HEK293 (cell line): ENCODE results near the gene KRTAP2-3.

Source experiments
- CTCF ChIA-PET: fragments of 350-600 bp; formaldehyde crosslinking; extraction: SDS; loops from one replicate; lab custom pipeline; 2021; ENCODE audit warnings: antibody characterized with exemption; lab: Yijun Ruan, JAX
- POLR2A ChIA-PET: fragments of 300-600 bp; formaldehyde crosslinking; extraction: SDS; loops from one replicate; lab custom pipeline; 2020; ENCODE audit warnings: antibody characterized with exemption, inconsistent platforms; lab: Yijun Ruan, JAX
- H3K27ac ChIP-seq: fragments of 200-500 bp; sonication (Bioruptor generic); 2 replicates; pipeline ENCODE4 v1.5.1; 2014; ENCODE audit warnings: low read depth, low read length, control low read depth, inconsistent platforms; ENCODE audit errors: extremely low read depth
- H3K36me3 ChIP-seq, 2 experiments: fragments of 200-500 bp in 1 of 2; sonication (Bioruptor generic) in 1 of 2; 1 replicate in 1 of 2; 2 replicates in 1 of 2; pipeline ENCODE4 v1.5.1; 2014 to 2017; ENCODE audit warnings: inconsistent platforms in 2 of 2, low read length in 2 of 2; ENCODE audit not compliant: control insufficient read depth in 2 of 2, insufficient read depth in 1 of 2
- H3K4me1 ChIP-seq: fragments of 200-500 bp; sonication (Bioruptor generic); 2 replicates; pipeline ENCODE4 v1.5.1; 2014; ENCODE audit warnings: mild to moderate bottlenecking, low read length, inconsistent platforms; ENCODE audit not compliant: control insufficient read depth, insufficient read depth
- H3K4me3 ChIP-seq: 2 replicates; pipeline ENCODE4 v1.5.1; 2011; ENCODE audit warnings: low read depth, mild to moderate bottlenecking, control low read depth, low read length, moderate library complexity
- H3K9me3 ChIP-seq: fragments of 200-500 bp; sonication (Bioruptor generic); 2 replicates; pipeline ENCODE4 v1.5.1; 2014; ENCODE audit warnings: low read depth, low read length, inconsistent platforms; ENCODE audit not compliant: control insufficient read depth, insufficient read depth
- GFI1B ChIP-seq: fragments of 450-650 bp; formaldehyde crosslinking; IDR thresholded peaks from 2 replicates; pipeline ENCODE4 v1.5.1; 2016; ENCODE audit warnings: missing biosample characterization, missing genetic modification characterization
- HOXC10 ChIP-seq: sonication (generic); formaldehyde crosslinking; IDR thresholded peaks from 2 replicates; pipeline ENCODE4 v1.8.1; 2023; ENCODE audit warnings: mild to moderate bottlenecking, missing genetic modification reagents
- KLF7 ChIP-seq: fragments of 450-650 bp; formaldehyde crosslinking; IDR thresholded peaks from 2 replicates; pipeline ENCODE4 v1.5.1; 2016; ENCODE audit warnings: missing biosample characterization, missing genetic modification characterization, borderline replicate concordance
- MEIS1 ChIP-seq: sonication (generic); formaldehyde crosslinking; IDR thresholded peaks from 2 replicates; pipeline ENCODE4 v1.8.1; 2022; ENCODE audit warnings: missing genetic modification reagents, mild to moderate bottlenecking, borderline replicate concordance
- ZBTB1 ChIP-seq: fragments of 450-650 bp; formaldehyde crosslinking; IDR thresholded peaks from 2 replicates; pipeline ENCODE4 v1.5.1; 2016; ENCODE audit warnings: missing biosample characterization, missing genetic modification characterization
- ZBTB21 ChIP-seq: fragments of 450-650 bp; formaldehyde crosslinking; IDR thresholded peaks from 2 replicates; pipeline ENCODE4 v1.5.1; 2017; ENCODE audit warnings: missing biosample characterization, missing genetic modification characterization
- ZNF133 ChIP-seq: fragments of 450-650 bp; formaldehyde crosslinking; IDR thresholded peaks from 2 replicates; pipeline ENCODE4 v1.5.1; 2016; ENCODE audit warnings: missing biosample characterization, missing genetic modification characterization
- ZNF157 ChIP-seq: fragments of 450-650 bp; formaldehyde crosslinking; IDR thresholded peaks from 2 replicates; pipeline ENCODE4 v1.5.1; 2016; ENCODE audit warnings: missing biosample characterization, missing genetic modification characterization
- ZNF324 ChIP-seq: fragments of 450-650 bp; formaldehyde crosslinking; IDR thresholded peaks from 2 replicates; pipeline ENCODE4 v1.5.1; 2016; ENCODE audit warnings: missing biosample characterization, missing genetic modification characterization
- ZNF37A ChIP-seq: fragments of 450-650 bp; IDR thresholded peaks from 2 replicates; pipeline ENCODE4 v1.5.1; 2018; ENCODE audit warnings: missing biosample characterization, missing genetic modification characterization
- ZNF423 ChIP-seq: fragments of 450-650 bp; formaldehyde crosslinking; IDR thresholded peaks from 2 replicates; pipeline ENCODE4 v1.5.1; 2016; ENCODE audit warnings: missing biosample characterization, missing genetic modification characterization
- ZNF514 ChIP-seq: fragments of 450-650 bp; formaldehyde crosslinking; IDR thresholded peaks from 2 replicates; pipeline ENCODE4 v1.5.1; 2016; ENCODE audit warnings: missing biosample characterization, missing genetic modification characterization
- ZNF548 ChIP-seq: fragments of 450-650 bp; formaldehyde crosslinking; IDR thresholded peaks from 2 replicates; pipeline ENCODE4 v1.5.1; 2016; ENCODE audit warnings: missing biosample characterization, missing genetic modification characterization
- ZNF558 ChIP-seq: fragments of 450-650 bp; formaldehyde crosslinking; IDR thresholded peaks from 2 replicates; pipeline ENCODE4 v1.5.1; 2016; ENCODE audit warnings: missing biosample characterization, missing genetic modification characterization
- ZNF677 ChIP-seq: fragments of 450-650 bp; IDR thresholded peaks from 2 replicates; pipeline ENCODE4 v1.5.0; 2018; ENCODE audit warnings: missing biosample characterization, mild to moderate bottlenecking, missing genetic modification characterization, moderate library complexity
- ZNF843 ChIP-seq: fragments of 450-650 bp; formaldehyde crosslinking; IDR thresholded peaks from 2 replicates; pipeline ENCODE4 v1.5.1; 2016; ENCODE audit warnings: missing biosample characterization, missing genetic modification characterization
- ZSCAN16 ChIP-seq: fragments of 450-650 bp; formaldehyde crosslinking; IDR thresholded peaks from 2 replicates; pipeline ENCODE4 v1.5.1; 2016; ENCODE audit warnings: missing biosample characterization, missing genetic modification characterization
- TF ChIP-seq, protein P1 (sequence below): fragments of 450-650 bp; formaldehyde crosslinking; IDR thresholded peaks from 2 replicates; pipeline ENCODE4 v1.5.1; 2016; ENCODE audit warnings: missing biosample characterization, missing genetic modification characterization
- TF ChIP-seq, protein P2 (sequence below): fragments of 450-650 bp; formaldehyde crosslinking; IDR thresholded peaks from 2 replicates; pipeline ENCODE4 v1.5.1; 2016; ENCODE audit warnings: missing biosample characterization, missing genetic modification characterization
- TF ChIP-seq, protein P3 (sequence below): fragments of 450-650 bp; formaldehyde crosslinking; conservative IDR thresholded peaks from 2 replicates; pipeline ENCODE4 v1.5.1; 2016; ENCODE audit warnings: low read depth, missing biosample characterization, missing genetic modification characterization
- TF ChIP-seq, protein P4 (sequence below): fragments of 450-650 bp; IDR thresholded peaks from 2 replicates; pipeline ENCODE4 v1.5.1; 2018; ENCODE audit warnings: missing biosample characterization, missing genetic modification characterization

The KRTAP2-3 gene

DNA sequence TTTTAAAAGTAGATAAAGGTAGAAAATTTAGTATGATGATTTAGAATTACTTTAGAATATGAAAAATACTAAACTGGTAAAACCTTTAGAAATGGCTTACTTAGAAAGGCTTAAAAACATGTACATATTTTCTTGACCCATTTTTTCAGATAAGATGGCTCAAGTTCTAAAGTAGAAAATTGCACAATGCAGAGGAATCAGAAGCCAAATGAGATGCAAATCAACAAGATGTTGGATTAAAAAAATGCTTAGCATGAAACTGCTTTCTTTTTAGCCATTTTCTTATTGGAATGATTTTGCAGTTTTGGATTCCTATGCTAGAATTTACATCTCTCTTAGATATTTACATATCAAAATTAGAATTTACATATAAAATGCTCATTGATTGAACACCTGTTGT lies 49.5 kb downstream of the KRTAP2-3 start:
- CTCF ChIA-PET = interaction anchor here (0.7 kb wide), 1 partner anchor 44 kb away, joined by 3 read pairs; no protein-coding TSS in a partner anchor
- H3K36me3 ChIP-seq = no peaks in the 10 kb centered on the region
- H3K27ac ChIP-seq = no peak overlapping the region
- H3K4me1 ChIP-seq = no peaks in the 10 kb centered on the region
- POLR2A ChIA-PET = no interaction called here
- no peaks in the 10 kb centered on the region for H3K9me3 ChIP-seq
- H3K4me3 ChIP-seq = no peak overlapping the region
- TF ChIP-seq GFI1B = no peak

DNA sequence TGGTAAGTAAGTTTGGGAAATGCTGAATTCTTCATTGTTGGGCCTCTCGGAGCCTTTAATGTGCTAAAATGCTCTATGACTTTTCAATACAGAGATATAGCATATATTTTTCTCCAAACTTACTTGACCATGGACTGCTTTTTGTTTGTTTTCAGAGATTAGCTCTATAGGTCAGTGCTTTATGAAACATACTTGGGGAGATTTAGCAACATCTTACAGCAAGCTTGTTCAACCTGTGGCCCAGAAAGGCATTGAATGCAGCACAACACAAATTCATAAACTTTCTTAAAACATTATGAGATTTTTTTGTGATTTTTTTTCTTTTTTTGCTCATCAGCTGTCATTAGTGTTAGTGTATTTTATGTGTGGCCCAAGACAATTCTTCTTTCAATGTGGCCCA lies 50.0 kb downstream of the KRTAP2-3 start:
- Histone ChIP-seq H3K36me3 (no peaks in the 10 kb centered on the region), H3K4me3 (no peak overlapping the region), H3K9me3 (no peaks in the 10 kb centered on the region), H3K4me1 (no peaks in the 10 kb centered on the region), H3K27ac (no peak overlapping the region)
- ChIA-PET CTCF (interaction anchor here (0.7 kb wide), 1 partner anchor 44 kb away, joined by 3 read pairs; no protein-coding TSS in a partner anchor), POLR2A (no interaction called here)
- TF ChIP-seq, protein P1, sequence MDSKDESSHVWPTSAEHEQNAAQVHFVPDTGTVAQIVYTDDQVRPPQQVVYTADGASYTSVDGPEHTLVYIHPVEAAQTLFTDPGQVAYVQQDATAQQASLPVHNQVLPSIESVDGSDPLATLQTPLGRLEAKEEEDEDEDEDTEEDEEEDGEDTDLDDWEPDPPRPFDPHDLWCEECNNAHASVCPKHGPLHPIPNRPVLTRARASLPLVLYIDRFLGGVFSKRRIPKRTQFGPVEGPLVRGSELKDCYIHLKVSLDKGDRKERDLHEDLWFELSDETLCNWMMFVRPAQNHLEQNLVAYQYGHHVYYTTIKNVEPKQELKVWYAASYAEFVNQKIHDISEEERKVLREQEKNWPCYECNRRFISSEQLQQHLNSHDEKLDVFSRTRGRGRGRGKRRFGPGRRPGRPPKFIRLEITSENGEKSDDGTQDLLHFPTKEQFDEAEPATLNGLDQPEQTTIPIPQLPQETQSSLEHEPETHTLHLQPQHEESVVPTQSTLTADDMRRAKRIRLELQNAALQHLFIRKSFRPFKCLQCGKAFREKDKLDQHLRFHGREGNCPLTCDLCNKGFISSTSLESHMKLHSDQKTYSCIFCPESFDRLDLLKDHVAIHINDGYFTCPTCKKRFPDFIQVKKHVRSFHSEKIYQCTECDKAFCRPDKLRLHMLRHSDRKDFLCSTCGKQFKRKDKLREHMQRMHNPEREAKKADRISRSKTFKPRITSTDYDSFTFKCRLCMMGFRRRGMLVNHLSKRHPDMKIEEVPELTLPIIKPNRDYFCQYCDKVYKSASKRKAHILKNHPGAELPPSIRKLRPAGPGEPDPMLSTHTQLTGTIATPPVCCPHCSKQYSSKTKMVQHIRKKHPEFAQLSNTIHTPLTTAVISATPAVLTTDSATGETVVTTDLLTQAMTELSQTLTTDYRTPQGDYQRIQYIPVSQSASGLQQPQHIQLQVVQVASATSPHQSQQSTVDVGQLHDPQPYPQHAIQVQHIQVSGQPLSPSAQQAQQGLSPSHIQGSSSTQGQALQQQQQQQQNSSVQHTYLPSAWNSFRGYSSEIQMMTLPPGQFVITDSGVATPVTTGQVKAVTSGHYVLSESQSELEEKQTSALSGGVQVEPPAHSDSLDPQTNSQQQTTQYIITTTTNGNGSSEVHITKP (tag by site-specific recombination) = no peak
- no peak for TF ChIP-seq ZNF514 (tag by site-specific recombination)
- no peak for TF ChIP-seq MEIS1 (CRISPR knock-in tag)
- no peak for TF ChIP-seq HOXC10
- no peak for TF ChIP-seq ZNF558 (tag by site-specific recombination)
- no peak for TF ChIP-seq ZNF157 (tag by site-specific recombination)
- TF ChIP-seq ZNF548 (tag by site-specific recombination) = no peak
- TF ChIP-seq, protein P2, sequence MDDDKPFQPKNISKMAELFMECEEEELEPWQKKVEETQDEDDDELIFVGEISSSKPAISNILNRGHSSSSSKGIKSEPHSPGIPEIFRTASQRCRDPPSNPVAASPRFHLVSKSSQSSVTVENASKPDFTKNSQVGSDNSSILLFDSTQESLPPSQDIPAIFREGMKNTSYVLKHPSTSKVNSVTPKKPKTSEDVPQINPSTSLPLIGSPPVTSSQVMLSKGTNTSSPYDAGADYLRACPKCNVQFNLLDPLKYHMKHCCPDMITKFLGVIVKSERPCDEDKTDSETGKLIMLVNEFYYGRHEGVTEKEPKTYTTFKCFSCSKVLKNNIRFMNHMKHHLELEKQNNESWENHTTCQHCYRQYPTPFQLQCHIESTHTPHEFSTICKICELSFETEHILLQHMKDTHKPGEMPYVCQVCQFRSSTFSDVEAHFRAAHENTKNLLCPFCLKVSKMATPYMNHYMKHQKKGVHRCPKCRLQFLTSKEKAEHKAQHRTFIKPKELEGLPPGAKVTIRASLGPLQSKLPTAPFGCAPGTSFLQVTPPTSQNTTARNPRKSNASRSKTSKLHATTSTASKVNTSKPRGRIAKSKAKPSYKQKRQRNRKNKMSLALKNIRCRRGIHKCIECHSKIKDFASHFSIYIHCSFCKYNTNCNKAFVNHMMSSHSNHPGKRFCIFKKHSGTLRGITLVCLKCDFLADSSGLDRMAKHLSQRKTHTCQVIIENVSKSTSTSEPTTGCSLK = no peak
- no peak for TF ChIP-seq ZNF133
- no peak for TF ChIP-seq ZNF324 (tag by site-specific recombination)
- TF ChIP-seq ZNF423 (tag by site-specific recombination) = no peak
- TF ChIP-seq ZNF37A (tag by site-specific recombination) = no peak
- no peak for TF ChIP-seq ZSCAN16 (tag by site-specific recombination)

- ChIA-PET POLR2A (no interaction called here), CTCF (interaction anchor here (0.5 kb wide), 1 partner anchor 559 kb away, joined by 5 read pairs; no protein-coding TSS in a partner anchor)
- Histone ChIP-seq H3K4me3 (no peak overlapping the region), H3K9me3 (no peaks in the 10 kb centered on the region), H3K36me3 (no peaks in the 10 kb centered on the region), H3K4me1 (no peaks in the 10 kb centered on the region), H3K27ac (no peak overlapping the region)
- TF ChIP-seq ZBTB1 (tag by site-specific recombination) (no peak), ZNF843 (no peak), ZBTB21 (no peak), KLF7 (tag by site-specific recombination) (no peak), ZNF677 (tag by site-specific recombination) (no peak)
- TF ChIP-seq, protein P3, sequence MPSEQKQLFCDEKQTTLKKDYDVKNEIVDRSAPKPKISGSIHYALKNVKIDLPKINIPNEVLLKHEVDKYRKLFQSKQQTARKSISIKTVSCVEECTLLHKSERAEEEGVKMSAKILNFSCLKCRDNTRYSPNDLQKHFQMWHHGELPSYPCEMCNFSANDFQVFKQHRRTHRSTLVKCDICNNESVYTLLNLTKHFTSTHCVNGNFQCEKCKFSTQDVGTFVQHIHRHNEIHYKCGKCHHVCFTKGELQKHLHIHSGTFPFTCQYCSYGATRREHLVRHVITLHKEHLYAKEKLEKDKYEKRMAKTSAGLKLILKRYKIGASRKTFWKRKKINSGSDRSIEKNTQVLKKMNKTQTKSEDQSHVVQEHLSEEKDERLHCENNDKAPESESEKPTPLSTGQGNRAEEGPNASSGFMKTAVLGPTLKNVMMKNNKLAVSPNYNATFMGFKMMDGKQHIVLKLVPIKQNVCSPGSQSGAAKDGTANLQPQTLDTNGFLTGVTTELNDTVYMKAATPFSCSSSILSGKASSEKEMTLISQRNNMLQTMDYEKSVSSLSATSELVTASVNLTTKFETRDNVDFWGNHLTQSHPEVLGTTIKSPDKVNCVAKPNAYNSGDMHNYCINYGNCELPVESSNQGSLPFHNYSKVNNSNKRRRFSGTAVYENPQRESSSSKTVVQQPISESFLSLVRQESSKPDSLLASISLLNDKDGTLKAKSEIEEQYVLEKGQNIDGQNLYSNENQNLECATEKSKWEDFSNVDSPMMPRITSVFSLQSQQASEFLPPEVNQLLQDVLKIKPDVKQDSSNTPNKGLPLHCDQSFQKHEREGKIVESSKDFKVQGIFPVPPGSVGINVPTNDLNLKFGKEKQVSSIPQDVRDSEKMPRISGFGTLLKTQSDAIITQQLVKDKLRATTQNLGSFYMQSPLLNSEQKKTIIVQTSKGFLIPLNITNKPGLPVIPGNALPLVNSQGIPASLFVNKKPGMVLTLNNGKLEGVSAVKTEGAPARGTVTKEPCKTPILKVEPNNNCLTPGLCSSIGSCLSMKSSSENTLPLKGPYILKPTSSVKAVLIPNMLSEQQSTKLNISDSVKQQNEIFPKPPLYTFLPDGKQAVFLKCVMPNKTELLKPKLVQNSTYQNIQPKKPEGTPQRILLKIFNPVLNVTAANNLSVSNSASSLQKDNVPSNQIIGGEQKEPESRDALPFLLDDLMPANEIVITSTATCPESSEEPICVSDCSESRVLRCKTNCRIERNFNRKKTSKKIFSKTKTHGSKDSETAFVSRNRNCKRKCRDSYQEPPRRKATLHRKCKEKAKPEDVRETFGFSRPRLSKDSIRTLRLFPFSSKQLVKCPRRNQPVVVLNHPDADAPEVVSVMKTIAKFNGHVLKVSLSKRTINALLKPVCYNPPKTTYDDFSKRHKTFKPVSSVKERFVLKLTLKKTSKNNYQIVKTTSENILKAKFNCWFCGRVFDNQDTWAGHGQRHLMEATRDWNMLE (tag by site-specific recombination) = no peak
- TF ChIP-seq, protein P4, sequence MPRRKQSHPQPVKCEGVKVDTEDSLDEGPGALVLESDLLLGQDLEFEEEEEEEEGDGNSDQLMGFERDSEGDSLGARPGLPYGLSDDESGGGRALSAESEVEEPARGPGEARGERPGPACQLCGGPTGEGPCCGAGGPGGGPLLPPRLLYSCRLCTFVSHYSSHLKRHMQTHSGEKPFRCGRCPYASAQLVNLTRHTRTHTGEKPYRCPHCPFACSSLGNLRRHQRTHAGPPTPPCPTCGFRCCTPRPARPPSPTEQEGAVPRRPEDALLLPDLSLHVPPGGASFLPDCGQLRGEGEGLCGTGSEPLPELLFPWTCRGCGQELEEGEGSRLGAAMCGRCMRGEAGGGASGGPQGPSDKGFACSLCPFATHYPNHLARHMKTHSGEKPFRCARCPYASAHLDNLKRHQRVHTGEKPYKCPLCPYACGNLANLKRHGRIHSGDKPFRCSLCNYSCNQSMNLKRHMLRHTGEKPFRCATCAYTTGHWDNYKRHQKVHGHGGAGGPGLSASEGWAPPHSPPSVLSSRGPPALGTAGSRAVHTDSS (tag by site-specific recombination) = no peak
These were observed 50.6 kb downstream of the KRTAP2-3 start for GRCh38 chr17:41009301-41009760.
